ENCODE data around the gene RELN.

The RELN gene

GRCh38 chr7:103984050-103984449 lies 5.4 kb downstream of the RELN start:
- Histone ChIP-seq H3K27me3 (peaks cover 47% of the 10 kb centered on the region), H3K4me3 (ENCODE audit: low read depth in 1 of 2, low read length in 1 of 2) (no peak overlapping the region), H3K27ac (no peak overlapping the region), H3K36me3 (no peaks in the 10 kb centered on the region), H3K9me3 (no peaks in the 10 kb centered on the region), H3K4me1 (ENCODE audit: control insufficient read depth in 1 of 2, insufficient read depth in 1 of 2, low read depth in 1 of 2, low read length in 1 of 2) (no peaks in the 10 kb centered on the region)
- TF ChIP-seq CTCF (IDR thresholded peaks at IDR 0.05): no peak

- no peak overlapping the region for H3K27ac ChIP-seq
- H3K36me3 ChIP-seq: no peaks in the 10 kb centered on the region
- H3K27me3 ChIP-seq: peaks cover 41% of the 10 kb centered on the region
- H3K4me3 ChIP-seq (ENCODE audit: low read depth in 1 of 2, low read length in 1 of 2): no peak overlapping the region
- H3K9me3 ChIP-seq: no peaks in the 10 kb centered on the region
- no peaks in the 10 kb centered on the region for H3K4me1 ChIP-seq (ENCODE audit: control insufficient read depth in 1 of 2, insufficient read depth in 1 of 2, low read depth in 1 of 2, low read length in 1 of 2)
- no peak for TF ChIP-seq CTCF (IDR thresholded peaks at IDR 0.05)
Observed at GRCh38 chr7:103983201-103983977, 6.1 kb downstream of the RELN start.

- Histone ChIP-seq H3K36me3 (no peaks in the 10 kb centered on the region), H3K4me3 (ENCODE audit: low read depth in 1 of 2, low read length in 1 of 2) (no peak overlapping the region), H3K27me3 (peaks cover 19% of the 10 kb centered on the region), H3K27ac (no peak overlapping the region), H3K4me1 (ENCODE audit: control insufficient read depth in 1 of 2, insufficient read depth in 1 of 2, low read depth in 1 of 2, low read length in 1 of 2) (no peaks in the 10 kb centered on the region), H3K9me3 (no peaks in the 10 kb centered on the region)
- TF ChIP-seq CTCF (IDR thresholded peaks at IDR 0.05): no peak
Observed at GRCh38 chr7:103981003-103981423, 8.4 kb downstream of the RELN start.

- Histone ChIP-seq H3K36me3 (no peaks in the 10 kb centered on the region), H3K27me3 (no peaks in the 10 kb centered on the region), H3K9me3 (no peaks in the 10 kb centered on the region), H3K27ac (no peak overlapping the region), H3K4me3 (ENCODE audit: low read depth in 1 of 2, low read length in 1 of 2) (no peak overlapping the region), H3K4me1 (ENCODE audit: control insufficient read depth in 1 of 2, insufficient read depth in 1 of 2, low read depth in 1 of 2, low read length in 1 of 2) (no peaks in the 10 kb centered on the region)
- no peak for TF ChIP-seq CTCF (IDR thresholded peaks at IDR 0.05)
Observed at GRCh38 chr7:103972779-103973434, 16.6 kb downstream of the RELN start.

- Histone ChIP-seq H3K36me3 (no peaks in the 10 kb centered on the region), H3K4me3 (ENCODE audit: low read depth in 1 of 2, low read length in 1 of 2) (no peak overlapping the region), H3K4me1 (ENCODE audit: control insufficient read depth in 1 of 2, insufficient read depth in 1 of 2, low read depth in 1 of 2, low read length in 1 of 2) (no peaks in the 10 kb centered on the region), H3K27me3 (no peaks in the 10 kb centered on the region), H3K27ac (no peak overlapping the region), H3K9me3 (no peaks in the 10 kb centered on the region)
- no peak for TF ChIP-seq CTCF (IDR thresholded peaks at IDR 0.05)
Observed at GRCh38 chr7:103967401-103967800, 22.1 kb downstream of the RELN start.

Measured in neutrophil (primary cell).